ENCODE data around the gene TMA7B.

- TF ChIP-seq CTCF (IDR thresholded peaks at IDR 0.05; ENCODE audit: extremely low read depth in 1 of 2, insufficient read depth in 1 of 2, low read depth in 1 of 2, low read length in 2 of 2), result no peak
- no peak for TF ChIP-seq POLR2A (IDR thresholded peaks at IDR 0.05; ENCODE audit: low read depth, low read length)
- no peak for TF ChIP-seq POLR2AphosphoS5 (IDR thresholded peaks at IDR 0.05; ENCODE audit: insufficient read depth, low read depth, low read length)
- no peak for TF ChIP-seq GATA2 (IDR thresholded peaks at IDR 0.05; ENCODE audit: insufficient read depth, insufficient read length, low read depth, low read length)
- TF ChIP-seq JUN (IDR thresholded peaks at IDR 0.05; ENCODE audit: borderline replicate concordance, insufficient read depth, insufficient read length, low read depth), result no peak
- no peak for TF ChIP-seq EZH2 (IDR thresholded peaks at IDR 0.05; ENCODE audit: borderline replicate concordance, low read depth, low read length, severe bottlenecking)
- no peak for TF ChIP-seq MYC (IDR thresholded peaks at IDR 0.05; ENCODE audit: low read depth, low read length)
- no peak for TF ChIP-seq FOS (IDR thresholded peaks at IDR 0.05; ENCODE audit: borderline replicate concordance, insufficient read depth, low read length)
These were observed 17.6 kb upstream of the TMA7B start for GRCh38 chr22:39942439-39943230.

Data from endothelial cell of umbilical vein (primary cell).